HCT116 (cell line): ENCODE measurements around the gene BRD7. TPM values are rescaled to one million over a fixed set of nuclear protein-coding genes. Genes with fewer than 3 reads are reported as not detected.

Experiments
- ATAC-seq: fragments of 200-7000 bp; cut with Tn5 transposase; 2 replicates; pipeline ENCODE4 v1.9.1; 2020; ENCODE audit warnings: mild to moderate bottlenecking, moderate library complexity
- BruUV-seq: library from RNA; stranded (reverse); fragments of 400-500 nt; replicated peaks from 2 replicates; lab custom pipeline; 2021; lab: Mats Ljungman, UMichigan
- CTCF ChIA-PET: fragments of 300-600 bp; sonication (Branson Sonifier 250); formaldehyde crosslinking; loops from one replicate; lab custom pipeline; 2021; ENCODE audit warnings: antibody characterized with exemption; lab: Charles Lee
- POLR2A ChIA-PET: fragments of 300-600, 350-600 bp; sonication (Branson Sonifier 250); formaldehyde crosslinking; loops from one replicate; lab custom pipeline; 2021; ENCODE audit warnings: antibody characterized with exemption; lab: Charles Lee
- RAD21 ChIA-PET, 2 experiments: fragments of 300-600 bp; sonication (Branson Sonifier 250); formaldehyde crosslinking; loops; one replicate each; lab custom pipeline; 2023; ENCODE audit warnings: low total read pairs in 2 of 2; ENCODE audit not compliant: uncharacterized antibody in 2 of 2, unreplicated experiment in 2 of 2, low non-redundant PET in 1 of 2; lab: Charles Lee
- DNase-seq: peaks from one replicate; pipeline ENCODE4 v3.0.0-alpha.2; 2010; ENCODE audit warnings: low read depth, low spot score
- H2AFZ ChIP-seq: fragments of 200-600 bp; shearing (Covaris generic), sonication (generic); 2 replicates; pipeline ENCODE4 v1.6.1; 2017; ENCODE audit warnings: low read depth, mixed run types, mixed read lengths, antibody characterized with exemption, low read length; ENCODE audit not compliant: poor library complexity, severe bottlenecking
- H3K27ac ChIP-seq: 2 replicates; pipeline ENCODE4 v1.5.1; 2012; ENCODE audit warnings: low read depth, low read length
- H3K27me3 ChIP-seq: fragments of 200-600 bp; sonication (generic); 2 replicates; pipeline ENCODE4 v1.6.1; 2016; ENCODE audit warnings: mixed run types, low read length, mixed read lengths; ENCODE audit not compliant: insufficient read depth
- H3K36me3 ChIP-seq, 2 experiments: fragments of 200-500 bp in 1 of 2; fragments of 200-600 bp in 1 of 2; sonication (Bioruptor generic) in 1 of 2; sonication (generic) in 1 of 2; 2 replicates each; pipeline versions ENCODE4 v1.5.1 to v1.6.1; 2014 to 2016; ENCODE audit warnings: low read length in 2 of 2, inconsistent platforms in 1 of 2, mixed read lengths in 1 of 2, mixed run types in 1 of 2; ENCODE audit not compliant: insufficient read depth in 2 of 2, control insufficient read depth in 1 of 2
- H3K4me1 ChIP-seq, 2 experiments: fragments of 200-600 bp in 1 of 2; sonication (generic) in 1 of 2; 2 replicates each; pipeline versions ENCODE4 v1.5.1 to v1.6.1; 2012 to 2017; ENCODE audit warnings: low read length in 2 of 2, inconsistent platforms in 1 of 2, mild to moderate bottlenecking in 1 of 2, mixed read lengths in 1 of 2, mixed run types in 1 of 2, moderate library complexity in 1 of 2; ENCODE audit not compliant: insufficient read depth in 2 of 2, control insufficient read depth in 1 of 2
- H3K4me2 ChIP-seq: fragments of 200-600 bp; sonication (generic); 2 replicates; pipeline ENCODE4 v1.6.1; 2017; ENCODE audit warnings: mixed run types, low read length, mixed read lengths
- H3K4me3 ChIP-seq, 2 experiments: fragments of 200-600 bp in 1 of 2; sonication (generic) in 1 of 2; replicated peaks in 1 of 2; 2 replicates each; pipeline ENCODE4 v1.5.1; 2011 to 2016; ENCODE audit warnings: low read length in 2 of 2, control low read depth in 1 of 2, low read depth in 1 of 2, mild to moderate bottlenecking in 1 of 2, mixed read lengths in 1 of 2, mixed run types in 1 of 2
- H3K79me2 ChIP-seq: fragments of 200-600 bp; sonication (generic); 2 replicates; pipeline ENCODE4 v1.6.1; 2017; ENCODE audit warnings: mild to moderate bottlenecking, mixed run types, low read length, moderate library complexity, mixed read lengths; ENCODE audit not compliant: insufficient read depth
- H3K9ac ChIP-seq: fragments of 200-600 bp; sonication (generic); 2 replicates; pipeline ENCODE4 v1.6.1; 2016; ENCODE audit warnings: low read length, mixed read lengths
- H3K9me2 ChIP-seq: fragments of 200-600 bp; sonication (generic), shearing (Covaris generic); 2 replicates; pipeline ENCODE4 v1.6.1; 2017; ENCODE audit warnings: mixed run types, mild to moderate bottlenecking, moderate library complexity; ENCODE audit not compliant: insufficient read depth
- H3K9me3 ChIP-seq, 2 experiments: fragments of 200-500 bp in 1 of 2; fragments of 200-600 bp in 1 of 2; sonication (Bioruptor generic) in 1 of 2; sonication (generic) in 1 of 2; 2 replicates each; pipeline ENCODE4 v1.6.1; 2014 to 2017; ENCODE audit warnings: low read length in 2 of 2, mixed read lengths in 2 of 2, inconsistent platforms in 1 of 2, low read depth in 1 of 2, mild to moderate bottlenecking in 1 of 2, mixed run types in 1 of 2, moderate library complexity in 1 of 2; ENCODE audit not compliant: control insufficient read depth in 1 of 2, insufficient read depth in 1 of 2
- H4K20me1 ChIP-seq: fragments of 200-600 bp; sonication (generic), shearing (Covaris generic); 2 replicates; pipeline ENCODE4 v1.6.1; 2017; ENCODE audit warnings: mixed run types, mild to moderate bottlenecking, moderate library complexity; ENCODE audit not compliant: insufficient read depth
- POLR2AphosphoS5 ChIP-seq: IDR thresholded peaks from 2 replicates; pipeline ENCODE4 v1.6.1; 2011; ENCODE audit warnings: mild to moderate bottlenecking, low read depth, low read length, moderate library complexity
- REST ChIP-seq: IDR thresholded peaks from 2 replicates; pipeline ENCODE4 v1.6.1; 2012; ENCODE audit warnings: low read depth
- SP1 ChIP-seq: IDR thresholded peaks from 2 replicates; pipeline ENCODE4 v1.6.1; 2012; ENCODE audit warnings: low read depth
- intact Hi-C: fragments of 100-400 bp; cut with micrococcal nuclease; formaldehyde crosslinking; loops from 2 replicates; pipeline ENCODE4 v1.10.0; 2022
- total RNA-seq: library from RNA; stranded (reverse); gene quantifications from one replicate; pipeline ENCODE4 v1.2.1, GENCODE V29; 2021; ENCODE audit not compliant: unreplicated experiment

BRD7 gene
- total RNA-seq, 1 experiment from 2014 or later, result 85.4 TPM

GRCh38 chr16:50284131-50284911 is 84.5 kb downstream of the BRD7 start:
- POLR2A ChIA-PET, result no interaction called here
- H2AFZ ChIP-seq, result no peak overlapping the region
- no peak for ATAC-seq

More at GRCh38 chr16:50284131-50284911, 84.5 kb downstream of the BRD7 start:
- no peak for DNase-seq
- no peaks in the 10 kb centered on the region for H3K9me3 ChIP-seq
- CTCF ChIA-PET, result no interaction called here
- H3K27ac ChIP-seq, result no peak overlapping the region
- no peak overlapping the region for H3K4me2 ChIP-seq
- BruUV-seq, result no TSS peak
- no peaks in the 10 kb centered on the region for H3K36me3 ChIP-seq
- no peak for TF ChIP-seq POLR2AphosphoS5
- TF ChIP-seq SP1, result no peak
- TF ChIP-seq REST, result no peak
- TF ChIP-seq, all 23 proteins: peak for 0
- H3K4me1 ChIP-seq, result no peaks in the 10 kb centered on the region
- H3K4me3 ChIP-seq, result no peak overlapping the region
- RAD21 ChIA-PET, result no interaction called here
- H3K9ac ChIP-seq, result no peak overlapping the region
- no peaks in the 10 kb centered on the region for H3K9me2 ChIP-seq
- H4K20me1 ChIP-seq, result no peaks in the 10 kb centered on the region
- H3K27me3 ChIP-seq, result no peaks in the 10 kb centered on the region
- H3K79me2 ChIP-seq, result peaks cover 3% of the 10 kb centered on the region; the same call in 1 of the 2 replicates
- intact Hi-C loops, result no loop called here
